ENCODE results near the gene CYP2W1. TPM values are rescaled to one million over a fixed set of nuclear protein-coding genes. Genes with fewer than 3 reads are reported as not detected.

CYP2W1 gene
- total and polyA plus RNA-seq, 10 donors: 0.05 to 1.2 (median 0.39) TPM; not detected in 2

- H3K36me3 ChIP-seq: no peaks in the 10 kb centered on the region
- no peak for TF ChIP-seq POLR2AphosphoS5 (IDR thresholded peaks at IDR 0.05)
- no peak for TF ChIP-seq POLR2A (IDR thresholded peaks at IDR 0.05)
- no peak for TF ChIP-seq CTCF (IDR thresholded peaks at IDR 0.05 in 8 of 11, conservative IDR thresholded peaks at IDR 0.05 in 3 of 11)
- intact Hi-C loops (cut with DNase I; ENCODE audit: low total_unique reads): loop anchor here (10.0 kb wide), 1 partner anchor 51 kb away; no protein-coding TSS in a partner anchor
- no peak overlapping the region for H3K4me3 ChIP-seq
- 86 to 97% (median 87%) methylated on average over 10 of the region's 10 CpGs for WGBS, 5 donors
- peaks cover 0 to 65% (median 22%) of the 10 kb centered on the region in 7 donors for H3K27me3 ChIP-seq (replicated peaks in 1 of 7)
- DNase-seq: peak; percentile 64
- peaks cover 6 to 60% (median 33%) of the 10 kb centered on the region in 6 donors for H3K4me1 ChIP-seq
- H3K27ac ChIP-seq: no peak overlapping the region
- H3K9me3 ChIP-seq: no peaks in the 10 kb centered on the region
Measured at GRCh38 chr7:956031-956430, 26.9 kb upstream of the CYP2W1 start.

- DNase-seq: peak; percentile 91
- H3K4me1 ChIP-seq: peaks cover 6 to 55% (median 33%) of the 10 kb centered on the region in 6 donors
- H3K27ac ChIP-seq: peak overlapping the region in 4 of 8 donors; percentile 36 to 80 (median 51)
- TF ChIP-seq POLR2AphosphoS5 (IDR thresholded peaks at IDR 0.05): peak; percentile 13 to 73 (median 56)
- TF ChIP-seq CTCF (IDR thresholded peaks at IDR 0.05 in 8 of 11, conservative IDR thresholded peaks at IDR 0.05 in 3 of 11): no peak
- intact Hi-C loops (cut with DNase I; ENCODE audit: low total_unique reads): loop anchor here (10.0 kb wide), 1 partner anchor 53 kb away; no protein-coding TSS in a partner anchor
- H3K27me3 ChIP-seq (replicated peaks in 1 of 7): peaks cover 0 to 67% (median 25%) of the 10 kb centered on the region in 7 donors
- H3K36me3 ChIP-seq: no peaks in the 10 kb centered on the region
- 75 to 84% (median 79%) methylated on average over 21 to 32 of the region's 32 CpGs for WGBS, 5 donors
- H3K9me3 ChIP-seq: no peaks in the 10 kb centered on the region
- no peak overlapping the region for H3K4me3 ChIP-seq
Measured at GRCh38 chr7:957418-958220, 25.4 kb upstream of the CYP2W1 start.

- Histone ChIP-seq H3K27ac (peak overlapping the region in 3 of 8 donors; percentile 36 to 80 (median 66)), H3K9me3 (no peaks in the 10 kb centered on the region), H3K4me3 (no peak overlapping the region), H3K27me3 (replicated peaks in 1 of 7) (peaks cover 0 to 67% (median 16%) of the 10 kb centered on the region in 7 donors), H3K4me1 (peaks cover 3 to 55% (median 33%) of the 10 kb centered on the region in 6 donors), H3K36me3 (no peaks in the 10 kb centered on the region)
- intact Hi-C loops (cut with DNase I; ENCODE audit: low total_unique reads): loop anchor here (10.0 kb wide), 1 partner anchor 54 kb away; no protein-coding TSS in a partner anchor
- 74 to 89% (median 78%) methylated on average over 27 to 36 of the region's 36 CpGs for WGBS, 5 donors
- TF ChIP-seq CTCF (IDR thresholded peaks at IDR 0.05 in 8 of 11, conservative IDR thresholded peaks at IDR 0.05 in 3 of 11) (no peak), POLR2AphosphoS5 (IDR thresholded peaks at IDR 0.05) (peak in 1 of 3 donors; percentile 2)
- DNase-seq: peak; percentile 67
Measured at GRCh38 chr7:958221-959200, 24.5 kb upstream of the CYP2W1 start.
